Fibroblast of skin of left quadriceps (primary cell): Measurements from ENCODE around the gene DLG2.

Experiments
- DNase-seq, 2 experiments: peaks; one replicate each; pipeline ENCODE4 v3.0.0-alpha.2; 2013; ENCODE audit warnings: low read depth in 2 of 2

The DLG2 gene

GRCh38 chr11:84497181-84497580 lies 1130.0 kb downstream of the DLG2 start:
- DNase-seq, result no peak

GRCh38 chr11:84496122-84496521 lies 1131.0 kb downstream of the DLG2 start:
- DNase-seq, result no peak

GRCh38 chr11:84480131-84480530 lies 1147.0 kb downstream of the DLG2 start:
- no peak for DNase-seq

DNA sequence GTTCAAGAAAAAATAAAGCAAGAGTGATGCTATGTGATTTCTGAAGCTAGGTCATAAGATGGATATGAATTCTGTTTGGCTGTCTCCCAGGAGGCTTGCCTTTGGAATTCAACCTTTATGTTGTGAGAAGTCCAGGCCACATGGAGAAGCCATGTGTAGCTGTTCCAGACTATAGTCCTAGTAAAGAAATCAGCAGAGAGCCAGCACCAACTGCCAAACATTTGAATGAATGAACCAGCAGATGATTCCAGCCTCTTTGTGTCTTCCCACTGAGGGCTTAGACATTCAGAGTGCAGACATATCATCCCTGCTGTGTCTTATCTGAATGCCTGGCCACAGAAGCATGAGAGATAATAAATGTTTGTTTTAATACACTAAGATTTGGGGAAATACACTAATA lies 1150.6 kb downstream of the DLG2 start:
- no peak for DNase-seq

DNA sequence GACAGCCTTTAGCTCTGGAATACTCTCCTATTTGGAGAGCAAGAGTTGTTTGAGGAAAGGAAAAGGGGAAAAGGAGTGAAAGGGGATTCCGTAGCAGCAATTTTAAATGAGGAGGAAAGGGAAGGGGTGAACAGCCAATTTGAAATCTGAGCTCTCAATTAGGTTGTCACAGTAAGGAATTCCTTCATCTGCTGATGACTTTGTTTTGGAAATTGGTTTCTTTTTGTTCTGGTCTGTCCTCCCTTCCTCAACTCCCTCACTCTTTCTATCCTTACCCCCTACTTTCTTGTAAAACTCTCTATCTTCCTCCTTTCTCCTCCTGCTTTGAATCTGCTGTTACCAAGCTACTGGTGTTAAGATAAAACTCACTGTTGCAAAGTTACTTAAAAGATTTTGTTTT lies 1155.6 kb downstream of the DLG2 start:
- no peak for DNase-seq

DNA sequence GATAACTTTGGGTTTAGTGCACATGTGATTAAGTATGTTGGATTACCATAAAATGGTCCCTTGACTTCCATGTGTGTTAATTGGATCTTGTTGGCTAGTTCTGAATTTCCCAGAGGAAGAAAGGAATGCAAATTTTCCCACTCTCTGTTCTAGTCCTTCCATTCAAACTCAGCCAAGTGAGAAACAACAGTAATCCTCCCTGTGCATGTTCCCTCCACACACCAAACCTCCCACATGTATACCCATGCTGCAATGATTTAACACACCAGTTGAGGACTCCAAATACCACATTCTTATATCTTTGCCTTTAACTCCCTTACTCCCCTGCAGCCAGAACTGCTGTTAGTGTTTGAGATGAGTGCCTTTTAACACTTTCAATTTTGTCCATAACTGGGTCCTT lies 1158.9 kb downstream of the DLG2 start:
- no peak for DNase-seq

DNA sequence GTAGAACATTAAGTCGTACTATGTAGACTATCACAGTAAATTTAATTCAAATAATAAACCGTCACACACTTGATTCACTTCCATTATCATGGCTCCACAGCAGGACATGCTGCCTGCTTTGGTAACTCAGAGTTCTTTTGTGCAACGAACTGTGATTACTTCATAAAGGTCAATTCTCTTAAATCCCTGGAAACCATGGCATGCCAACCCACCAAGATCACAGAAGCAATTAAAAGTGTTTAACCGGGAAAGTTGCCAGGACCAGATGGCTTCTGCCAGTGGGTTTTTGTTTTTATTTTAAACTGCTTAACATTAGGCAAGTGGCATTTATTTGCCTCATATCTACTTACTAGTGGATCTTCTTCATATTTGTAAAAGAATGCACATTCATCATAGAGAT lies 1162.1 kb downstream of the DLG2 start:
- DNase-seq, result peak in 1 of 2 experiments; percentile 4

GRCh38 chr11:84455691-84456090 lies 1171.5 kb downstream of the DLG2 start:
- no peak for DNase-seq

- DNase-seq, result no peak
Measured at GRCh38 chr11:84452211-84452610, 1174.9 kb downstream of the DLG2 start.

GRCh38 chr11:84438565-84438964 lies 1188.6 kb downstream of the DLG2 start:
- DNase-seq, result no peak

GRCh38 chr11:84437071-84437980 lies 1189.8 kb downstream of the DLG2 start:
- DNase-seq, result no peak

GRCh38 chr11:84430661-84431060 lies 1196.5 kb downstream of the DLG2 start:
- DNase-seq, result no peak

DNA sequence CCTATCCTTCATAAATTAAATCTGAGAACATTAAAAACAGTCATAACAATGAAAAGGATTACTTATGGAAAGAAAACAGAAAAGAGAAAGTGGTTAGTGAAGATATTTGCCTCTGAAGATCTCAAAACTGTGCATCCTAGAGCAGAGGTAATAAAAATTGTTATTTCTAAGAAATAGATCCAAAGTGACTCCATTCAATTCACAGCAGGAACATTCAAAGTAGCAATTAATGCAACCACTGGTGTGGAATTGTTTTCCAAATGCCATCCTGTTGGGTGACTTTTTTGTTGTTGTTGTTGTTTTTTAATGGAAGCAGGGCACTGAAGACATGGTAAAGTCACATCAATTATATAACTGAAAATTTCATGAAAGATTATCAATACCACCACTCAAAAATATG lies 1201.5 kb downstream of the DLG2 start:
- DNase-seq, result no peak

DNA sequence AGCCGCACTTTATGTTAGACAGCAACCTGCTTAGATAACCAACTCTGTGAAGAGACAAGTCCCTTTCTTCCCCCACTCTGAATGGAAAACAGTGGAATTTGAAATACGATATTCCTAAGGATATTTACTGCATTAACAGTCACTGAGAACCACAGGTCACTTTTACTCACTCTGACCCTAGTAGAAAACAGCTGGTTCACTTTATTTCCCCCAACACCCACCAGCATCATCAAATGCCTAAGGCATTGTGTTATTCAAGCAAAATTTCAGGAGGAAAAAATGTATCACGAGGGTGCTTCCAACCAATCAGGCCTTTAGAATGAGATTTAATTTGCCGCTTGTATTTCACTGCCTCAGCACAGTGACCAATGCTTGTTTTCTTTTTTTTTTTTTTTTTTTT lies 1206.9 kb downstream of the DLG2 start:
- DNase-seq, result peak in 1 of 2 experiments; percentile 32

DNA sequence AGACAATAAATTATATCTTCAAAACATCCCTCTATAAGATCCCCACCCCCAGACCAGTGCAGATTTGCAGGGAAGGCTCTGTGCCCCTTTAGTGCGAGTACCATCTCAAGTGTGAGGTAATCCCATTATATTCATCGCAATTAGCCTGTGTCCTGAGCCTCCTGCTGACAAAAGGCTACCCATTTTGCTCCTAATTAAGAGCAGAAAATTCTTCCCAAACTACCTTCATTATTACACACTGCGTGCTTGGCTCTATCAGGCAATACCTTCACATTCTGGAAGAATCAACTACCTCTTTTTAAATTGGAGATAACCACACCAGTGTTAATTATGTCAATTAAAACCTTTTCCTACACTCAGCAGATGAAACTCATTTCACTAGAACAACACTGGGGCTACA lies 1207.5 kb downstream of the DLG2 start:
- DNase-seq, result no peak

DNA sequence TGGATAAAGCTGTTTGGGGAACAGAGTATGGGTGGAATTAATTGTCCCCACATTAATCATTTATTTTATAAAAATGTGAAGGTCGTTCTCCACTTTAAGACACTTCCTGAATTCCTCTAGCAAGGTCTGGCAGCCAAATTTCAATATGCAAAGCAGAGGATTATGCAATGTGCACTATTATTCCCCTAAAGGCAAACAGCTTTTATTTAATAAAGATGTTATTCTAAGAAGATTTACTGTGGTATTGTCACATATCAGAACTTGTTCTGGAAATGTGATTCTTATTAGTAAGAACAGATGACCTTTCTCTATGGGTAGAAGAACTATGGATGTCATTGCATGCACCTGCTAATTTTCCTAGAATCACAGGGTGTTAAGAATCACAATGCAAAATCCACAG lies 1212.2 kb downstream of the DLG2 start:
- no peak for DNase-seq

DNA sequence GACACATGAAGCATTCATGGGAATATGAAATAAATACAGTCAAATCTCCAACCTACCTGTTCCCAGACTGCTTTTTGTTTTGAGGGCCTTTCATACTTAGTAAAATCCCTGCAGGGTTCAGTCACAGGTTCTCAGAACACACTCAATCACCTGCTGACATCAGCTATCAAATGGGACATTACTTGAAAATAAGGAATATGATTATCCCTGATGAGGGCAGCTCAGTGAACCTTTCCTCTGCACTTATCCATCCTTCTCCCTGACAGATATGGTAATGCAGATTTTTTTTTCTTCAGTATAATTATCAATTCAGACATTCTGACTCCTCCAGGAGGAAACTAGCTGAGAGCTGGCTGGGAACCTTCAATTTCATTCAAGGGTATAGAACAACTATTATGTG lies 1213.6 kb downstream of the DLG2 start:
- DNase-seq, result no peak

- DNase-seq, result no peak
Measured at GRCh38 chr11:84412862-84413261, 1214.3 kb downstream of the DLG2 start.

DNA sequence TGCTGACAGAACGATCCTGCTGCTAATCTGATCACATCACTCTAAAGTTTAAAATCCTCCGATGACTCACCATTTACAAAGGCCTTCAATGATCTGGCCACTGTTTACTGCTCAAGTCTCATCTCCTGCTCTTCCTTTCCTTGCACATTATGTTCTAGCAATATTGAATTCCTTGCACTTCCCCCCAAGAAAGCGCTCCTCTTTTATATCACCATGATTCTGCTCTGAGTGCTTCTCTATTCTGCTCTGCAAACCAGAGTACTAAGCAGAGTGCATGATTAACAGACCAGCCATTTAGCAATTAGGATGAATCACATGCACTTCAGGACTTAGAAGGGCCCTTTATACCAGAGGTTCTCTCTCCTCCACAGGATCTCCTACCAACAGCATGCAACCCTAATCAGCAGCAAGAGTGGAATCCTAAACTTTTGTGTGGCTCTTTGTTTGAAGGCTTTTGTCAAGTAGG lies 1218.2 kb downstream of the DLG2 start:
- DNase-seq, result no peak

- DNase-seq, result no peak
Measured at GRCh38 chr11:84407091-84407490, 1220.1 kb downstream of the DLG2 start.

DNA sequence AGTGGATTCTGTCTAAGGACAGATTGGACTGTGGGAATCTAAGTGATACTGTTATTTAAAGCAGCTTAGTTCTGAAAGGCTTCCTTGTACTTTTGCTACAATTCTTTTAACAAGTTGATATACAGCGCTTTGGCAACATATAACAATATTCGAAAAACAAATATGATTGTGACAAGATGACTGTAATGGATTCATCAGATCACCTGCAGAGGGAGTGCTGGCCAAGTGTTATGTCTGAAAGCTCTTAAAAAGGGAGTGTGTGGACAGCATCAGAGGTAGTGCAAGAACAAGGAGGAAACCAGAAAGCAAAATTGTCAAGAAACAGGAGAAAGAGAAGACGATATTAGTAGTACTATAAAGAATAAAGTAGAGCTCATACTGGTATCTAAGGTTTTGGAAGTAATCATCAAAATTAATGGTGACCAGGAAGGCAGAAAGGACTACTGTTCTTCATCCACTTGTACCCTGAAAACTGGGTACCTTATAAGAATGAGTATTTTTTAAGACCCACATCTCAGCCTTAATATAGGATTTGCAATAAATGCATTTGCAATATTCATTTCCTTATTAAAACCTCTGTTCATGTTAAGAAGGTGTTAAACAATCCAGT lies 1229.0 kb downstream of the DLG2 start:
- DNase-seq, result no peak

- no peak for DNase-seq
Measured at GRCh38 chr11:84396521-84396920, 1230.6 kb downstream of the DLG2 start.

DNA sequence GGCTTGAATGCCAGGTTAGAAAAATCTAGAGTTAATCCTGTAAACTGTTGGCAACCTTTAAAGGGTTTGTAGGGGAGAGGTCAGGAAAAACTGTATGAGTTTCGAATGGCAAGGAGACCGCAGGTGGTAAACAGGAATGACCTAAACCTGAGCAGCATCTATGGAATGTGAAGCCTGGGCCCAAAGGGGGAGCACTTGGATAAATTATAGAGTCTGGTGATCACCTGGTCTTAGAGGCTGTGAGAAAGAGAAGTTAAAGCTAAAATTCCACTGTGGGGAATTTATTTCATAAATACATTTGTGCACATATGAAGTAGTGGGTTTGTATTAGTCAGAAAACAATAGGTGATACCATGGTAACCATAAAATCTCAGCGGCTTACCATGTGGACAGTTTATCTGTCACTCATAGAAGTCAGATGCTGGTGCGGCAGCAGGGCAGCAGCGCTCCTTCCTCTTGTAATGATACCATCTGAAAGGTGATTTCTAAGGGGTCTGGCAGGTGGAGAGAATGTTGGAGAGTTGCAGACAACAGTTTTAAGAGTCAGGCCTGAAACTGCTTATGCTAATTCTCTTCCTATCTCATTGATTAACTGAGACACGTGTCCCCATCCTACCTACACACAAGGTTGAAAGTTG lies 1236.6 kb downstream of the DLG2 start:
- DNase-seq, result no peak
